SU-DHL-6 (cell line): ENCODE data around the gene GCNT1.

ENCODE experiments used
- EZH2phosphoT487 ChIP-seq: fragments of 200-600 bp; sonication (generic), shearing (Covaris generic); conservative IDR thresholded peaks from 2 replicates; pipeline ENCODE4 v1.6.1; 2018; ENCODE audit warnings: mild to moderate bottlenecking, antibody characterized with exemption, low read length, moderate library complexity, mixed read lengths
- TF ChIP-seq, protein P1 (sequence below): fragments of 200-600 bp; sonication (generic); IDR thresholded peaks from one replicate; pipeline ENCODE4 v1.5.1; 2017; ENCODE audit warnings: antibody characterized with exemption, mild to moderate bottlenecking, low read length, moderate library complexity; ENCODE audit not compliant: insufficient read depth, poor library complexity, severe bottlenecking

- TF ChIP-seq, protein P1, sequence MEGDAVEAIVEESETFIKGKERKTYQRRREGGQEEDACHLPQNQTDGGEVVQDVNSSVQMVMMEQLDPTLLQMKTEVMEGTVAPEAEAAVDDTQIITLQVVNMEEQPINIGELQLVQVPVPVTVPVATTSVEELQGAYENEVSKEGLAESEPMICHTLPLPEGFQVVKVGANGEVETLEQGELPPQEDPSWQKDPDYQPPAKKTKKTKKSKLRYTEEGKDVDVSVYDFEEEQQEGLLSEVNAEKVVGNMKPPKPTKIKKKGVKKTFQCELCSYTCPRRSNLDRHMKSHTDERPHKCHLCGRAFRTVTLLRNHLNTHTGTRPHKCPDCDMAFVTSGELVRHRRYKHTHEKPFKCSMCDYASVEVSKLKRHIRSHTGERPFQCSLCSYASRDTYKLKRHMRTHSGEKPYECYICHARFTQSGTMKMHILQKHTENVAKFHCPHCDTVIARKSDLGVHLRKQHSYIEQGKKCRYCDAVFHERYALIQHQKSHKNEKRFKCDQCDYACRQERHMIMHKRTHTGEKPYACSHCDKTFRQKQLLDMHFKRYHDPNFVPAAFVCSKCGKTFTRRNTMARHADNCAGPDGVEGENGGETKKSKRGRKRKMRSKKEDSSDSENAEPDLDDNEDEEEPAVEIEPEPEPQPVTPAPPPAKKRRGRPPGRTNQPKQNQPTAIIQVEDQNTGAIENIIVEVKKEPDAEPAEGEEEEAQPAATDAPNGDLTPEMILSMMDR: no peak
- TF ChIP-seq EZH2phosphoT487: no peak
Observed at GRCh38 chr9:76510446-76510845, 51.5 kb downstream of the GCNT1 start.
